CD4-positive, alpha-beta T cell treated with Interleukin-4 for 1 hour (primary cell): ENCODE results near the gene ERP29.
A peak's percentile ranks its signal among the peaks of the same experiment; 100 is the strongest.
"Not testable (repeated sequence)": the region's sequence is repeated elsewhere in the genome, so short reads cannot be mapped to it uniquely, and the experiment has no call there.

Experiments used
- DNase-seq, 2 donors: peaks; one replicate each; pipeline ENCODE4 v3.0.0-alpha.2; 2020 to 2022

Gene ERP29

GRCh38 chr12:112012775-112013600 is at the start of gene ERP29, which contains the start of gene TMEM116:
ERP29 (plus strand) TSS chr12:112013426; CDS start chr12:112013466, 40 bp downstream.
TMEM116 (minus strand) TSS chr12:112013165; CDS start chr12:112005270, 7,895 bp downstream.
- DNase-seq = peak; percentile 99 to 100

- DNase-seq = no peak
Observed at GRCh38 chr12:111964935-111965334, 48.3 kb upstream of the ERP29 start.

- DNase-seq = peak; percentile 24 to 49
Observed at GRCh38 chr12:111971800-111972199, 41.4 kb upstream of the ERP29 start.

GRCh38 chr12:111975161-111975931 is 37.9 kb upstream of the ERP29 start:
- no peak for DNase-seq

- DNase-seq = no peak
Observed at GRCh38 chr12:111976291-111976690, 36.9 kb upstream of the ERP29 start.

GRCh38 chr12:111976860-111977259 is 36.4 kb upstream of the ERP29 start:
- DNase-seq = no peak

- DNase-seq = no peak
Observed at GRCh38 chr12:111978545-111978944, 34.7 kb upstream of the ERP29 start.

GRCh38 chr12:111980598-111980997 is 32.6 kb upstream of the ERP29 start:
- no peak for DNase-seq

- DNase-seq = no peak
Observed at GRCh38 chr12:111981987-111982386, 31.2 kb upstream of the ERP29 start.

GRCh38 chr12:111984820-111985219 is 28.4 kb upstream of the ERP29 start:
- DNase-seq = no peak

- no peak for DNase-seq
Observed at GRCh38 chr12:111991535-111991934, 21.7 kb upstream of the ERP29 start.

GRCh38 chr12:111991946-111992345 is 21.3 kb upstream of the ERP29 start:
- DNase-seq = no peak

GRCh38 chr12:111992464-111992863 is 20.8 kb upstream of the ERP29 start:
- no peak for DNase-seq

GRCh38 chr12:111993292-111994150 is 19.7 kb upstream of the ERP29 start:
- DNase-seq = peak in 1 of 2 donors; percentile 52

GRCh38 chr12:111994211-111995111 is 18.8 kb upstream of the ERP29 start:
- DNase-seq = peak in 1 of 2 donors; percentile 67

GRCh38 chr12:111995782-111996480 is 17.3 kb upstream of the ERP29 start:
- DNase-seq = no peak

- DNase-seq = no peak
Observed at GRCh38 chr12:111997300-111997699, 15.9 kb upstream of the ERP29 start.

- DNase-seq = no peak
Observed at GRCh38 chr12:111998015-111998414, 15.2 kb upstream of the ERP29 start.

GRCh38 chr12:111999129-111999528 is 14.1 kb upstream of the ERP29 start:
- DNase-seq = not testable (repeated sequence)

- peak in 1 of 2 donors; percentile 41 for DNase-seq
Observed at GRCh38 chr12:112000820-112001219, 12.4 kb upstream of the ERP29 start.

GRCh38 chr12:112001576-112001975 is 11.7 kb upstream of the ERP29 start:
- no peak for DNase-seq
